HG02852 (cell line): ENCODE data around the gene PRSS38.

Source experiments
- ATAC-seq: cut with Tn5 transposase; IDR thresholded peaks from one replicate; pipeline ENCODE4 v1.9.1; 2021; ENCODE audit warnings: mild to moderate bottlenecking, moderate library complexity; ENCODE audit not compliant: unreplicated experiment

PRSS38 gene

GRCh38 chr1:227893949-227894721 lies 78.7 kb downstream of the PRSS38 start:
- no peak for ATAC-seq

- ATAC-seq, result no peak
Measured at GRCh38 chr1:227894831-227895451, 79.5 kb downstream of the PRSS38 start.
